Peyer's patch (tissue), 4 donors: Measurements from ENCODE around the gene ATRIP. TPM values are rescaled to one million over a fixed set of nuclear protein-coding genes. Genes with fewer than 3 reads are reported as not detected.

Experiments
- DNase-seq, 3 donors: peaks; one replicate each; pipeline ENCODE4 v3.0.0-alpha.2; 2017 to 2019
- H3K27ac ChIP-seq, 4 donors: fragments of 200-600 bp; sonication (generic); one replicate each; pipeline ENCODE4 v1.5.1; 2016 to 2019
- H3K27me3 ChIP-seq, 2 donors: fragments of 200-600 bp; sonication (generic); one replicate each; pipeline ENCODE4 v1.5.1; 2019
- H3K36me3 ChIP-seq, 3 donors: fragments of 200-600 bp; sonication (generic); one replicate each; pipeline ENCODE4 v1.5.1; 2016 to 2019
- H3K4me1 ChIP-seq, 4 donors: fragments of 200-600 bp; sonication (generic); one replicate each; pipeline ENCODE4 v1.5.1; 2016 to 2019
- H3K4me3 ChIP-seq, 4 donors: fragments of 200-600 bp; sonication (generic); 1 replicate in 3 of 4; 2 replicates in 1 of 4; pipeline ENCODE4 v1.5.1; 2016 to 2019; ENCODE audit warnings: mild to moderate bottlenecking in 1 of 4
- H3K9me3 ChIP-seq, 4 donors: fragments of 200-600 bp; sonication (generic); one replicate each; pipeline ENCODE4 v1.5.1; 2016 to 2019; ENCODE audit warnings: mild to moderate bottlenecking in 1 of 4
- POLR2A ChIP-seq, 2 donors: fragments of 450-650 bp; IDR thresholded peaks; one replicate each; pipeline ENCODE4 v1.5.1; 2017; ENCODE audit warnings: antibody characterized with exemption in 2 of 2, mild to moderate bottlenecking in 2 of 2, moderate library complexity in 2 of 2
- total RNA-seq, 4 donors: library from RNA; depleted of rRNA; stranded (reverse); fragments of >200 nt; gene quantifications; one replicate each; pipeline ENCODE4 v1.1.0, GENCODE V29; 2016
- TF ChIP-seq, protein P1 (sequence below), 6 experiments: fragments of 450-650 bp in 4 of 6; fragments of 200-600 bp in 2 of 6; sonication (generic) in 1 of 6; IDR thresholded peaks; one replicate each; pipeline ENCODE4 v1.5.1; 2017 to 2019; ENCODE audit warnings: antibody characterized with exemption in 6 of 6, mild to moderate bottlenecking in 3 of 6, moderate library complexity in 1 of 6

Gene ATRIP
- total RNA-seq, 4 donors from 2014 or later, result 2.6 to 13.2 (median 6.0) TPM

DNA sequence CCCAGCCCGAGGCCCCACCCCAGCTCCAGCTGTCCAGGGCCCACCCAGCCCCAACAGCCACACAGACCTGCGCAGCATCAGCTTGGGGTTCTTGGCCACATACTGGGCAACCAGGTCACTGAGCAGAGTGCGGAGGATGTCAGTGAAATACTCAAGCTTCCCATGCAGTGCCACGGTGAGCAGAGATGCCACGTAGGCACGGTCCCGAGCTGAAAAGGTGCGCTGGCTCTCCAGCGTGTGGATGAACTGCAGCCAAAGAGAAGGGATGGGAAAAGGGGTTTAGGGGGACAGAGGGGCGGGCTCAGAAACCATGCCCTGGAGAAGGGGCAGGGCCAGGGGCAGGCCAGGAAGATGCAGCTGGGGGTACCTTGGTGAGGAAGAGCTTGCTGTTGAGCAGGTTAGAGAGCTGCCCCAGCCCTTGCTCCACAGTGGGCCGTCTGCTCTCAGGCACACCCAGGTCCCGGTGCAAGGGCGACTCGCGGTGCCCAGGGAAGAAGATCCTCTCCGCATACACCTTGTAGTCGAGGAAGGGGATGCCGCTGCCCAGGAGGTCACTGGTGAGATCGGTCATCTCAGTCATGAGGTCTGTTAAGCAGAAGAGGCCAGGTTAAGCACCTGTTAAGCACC is 34.0 kb upstream of the ATRIP start:
- H3K27ac ChIP-seq, result no peak overlapping the region
- H3K4me1 ChIP-seq, result no peaks in the 10 kb centered on the region
- no peak overlapping the region for H3K4me3 ChIP-seq
- H3K27me3 ChIP-seq, result no peaks in the 10 kb centered on the region
- H3K36me3 ChIP-seq, result peaks cover 0 to 96% (median 0%) of the 10 kb centered on the region in 3 donors
- H3K9me3 ChIP-seq, result no peaks in the 10 kb centered on the region
- TF ChIP-seq POLR2A (IDR thresholded peaks at IDR 0.05), result no peak
- TF ChIP-seq, protein P1, sequence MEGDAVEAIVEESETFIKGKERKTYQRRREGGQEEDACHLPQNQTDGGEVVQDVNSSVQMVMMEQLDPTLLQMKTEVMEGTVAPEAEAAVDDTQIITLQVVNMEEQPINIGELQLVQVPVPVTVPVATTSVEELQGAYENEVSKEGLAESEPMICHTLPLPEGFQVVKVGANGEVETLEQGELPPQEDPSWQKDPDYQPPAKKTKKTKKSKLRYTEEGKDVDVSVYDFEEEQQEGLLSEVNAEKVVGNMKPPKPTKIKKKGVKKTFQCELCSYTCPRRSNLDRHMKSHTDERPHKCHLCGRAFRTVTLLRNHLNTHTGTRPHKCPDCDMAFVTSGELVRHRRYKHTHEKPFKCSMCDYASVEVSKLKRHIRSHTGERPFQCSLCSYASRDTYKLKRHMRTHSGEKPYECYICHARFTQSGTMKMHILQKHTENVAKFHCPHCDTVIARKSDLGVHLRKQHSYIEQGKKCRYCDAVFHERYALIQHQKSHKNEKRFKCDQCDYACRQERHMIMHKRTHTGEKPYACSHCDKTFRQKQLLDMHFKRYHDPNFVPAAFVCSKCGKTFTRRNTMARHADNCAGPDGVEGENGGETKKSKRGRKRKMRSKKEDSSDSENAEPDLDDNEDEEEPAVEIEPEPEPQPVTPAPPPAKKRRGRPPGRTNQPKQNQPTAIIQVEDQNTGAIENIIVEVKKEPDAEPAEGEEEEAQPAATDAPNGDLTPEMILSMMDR (IDR thresholded peaks at IDR 0.05), result no peak
- DNase-seq, result peak in 1 of 3 donors; percentile 39

DNA sequence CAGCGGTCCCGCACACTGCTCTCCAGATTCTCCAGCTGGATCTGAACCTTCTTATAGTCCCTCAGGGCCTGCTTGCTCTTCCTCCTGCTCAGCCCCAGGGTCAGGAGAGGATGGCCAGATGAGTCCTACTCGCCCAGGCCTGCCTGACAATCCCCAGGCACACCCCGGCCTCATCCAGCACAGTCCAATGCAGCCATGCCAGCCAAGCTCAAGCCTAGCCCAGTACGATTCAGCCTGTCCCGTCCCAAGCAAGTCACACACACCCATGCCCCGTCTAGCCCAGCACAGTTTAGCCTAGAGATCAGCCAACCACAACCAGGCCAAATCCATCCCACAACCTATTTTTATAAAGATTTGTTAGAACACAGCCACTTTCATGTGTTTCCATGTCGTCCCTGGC is 33.5 kb upstream of the ATRIP start:
- H3K36me3 ChIP-seq, result peaks cover 0 to 100% (median 0%) of the 10 kb centered on the region in 3 donors
- H3K4me3 ChIP-seq, result no peak overlapping the region
- TF ChIP-seq, protein P1 (IDR thresholded peaks at IDR 0.05), result no peak
- no peak for TF ChIP-seq POLR2A (IDR thresholded peaks at IDR 0.05)
- no peaks in the 10 kb centered on the region for H3K9me3 ChIP-seq
- no peaks in the 10 kb centered on the region for H3K27me3 ChIP-seq
- no peak overlapping the region for H3K27ac ChIP-seq
- H3K4me1 ChIP-seq, result no peaks in the 10 kb centered on the region
- DNase-seq, result peak in 1 of 3 donors; percentile 42

DNA sequence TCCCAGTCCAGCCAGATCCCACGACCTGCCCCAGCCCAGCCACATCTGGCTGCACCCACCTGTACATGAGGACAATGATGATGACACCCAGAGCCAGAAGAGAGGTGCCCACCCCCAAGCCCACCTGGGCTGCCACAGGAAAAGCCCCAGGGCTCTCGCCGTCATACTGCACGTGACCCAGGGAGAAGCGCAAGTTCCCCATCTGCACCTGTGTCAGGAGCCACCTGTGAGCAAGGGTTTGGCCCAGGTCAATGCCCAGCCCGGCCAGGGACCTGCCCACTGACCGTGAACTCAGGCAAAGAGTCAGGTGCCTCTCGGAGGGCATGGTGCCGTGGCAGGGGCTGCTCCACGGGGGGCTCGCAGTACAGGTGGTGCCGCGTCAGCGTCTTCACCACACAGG is 32.9 kb upstream of the ATRIP start:
- Histone ChIP-seq H3K27me3 (no peaks in the 10 kb centered on the region), H3K4me1 (no peaks in the 10 kb centered on the region), H3K4me3 (no peak overlapping the region), H3K27ac (no peak overlapping the region), H3K36me3 (peaks cover 0 to 100% (median 0%) of the 10 kb centered on the region in 3 donors), H3K9me3 (no peaks in the 10 kb centered on the region)
- TF ChIP-seq, protein P1 (IDR thresholded peaks at IDR 0.05), result no peak
- TF ChIP-seq POLR2A (IDR thresholded peaks at IDR 0.05), result no peak
- DNase-seq, result peak in 1 of 3 donors; percentile 43

DNA sequence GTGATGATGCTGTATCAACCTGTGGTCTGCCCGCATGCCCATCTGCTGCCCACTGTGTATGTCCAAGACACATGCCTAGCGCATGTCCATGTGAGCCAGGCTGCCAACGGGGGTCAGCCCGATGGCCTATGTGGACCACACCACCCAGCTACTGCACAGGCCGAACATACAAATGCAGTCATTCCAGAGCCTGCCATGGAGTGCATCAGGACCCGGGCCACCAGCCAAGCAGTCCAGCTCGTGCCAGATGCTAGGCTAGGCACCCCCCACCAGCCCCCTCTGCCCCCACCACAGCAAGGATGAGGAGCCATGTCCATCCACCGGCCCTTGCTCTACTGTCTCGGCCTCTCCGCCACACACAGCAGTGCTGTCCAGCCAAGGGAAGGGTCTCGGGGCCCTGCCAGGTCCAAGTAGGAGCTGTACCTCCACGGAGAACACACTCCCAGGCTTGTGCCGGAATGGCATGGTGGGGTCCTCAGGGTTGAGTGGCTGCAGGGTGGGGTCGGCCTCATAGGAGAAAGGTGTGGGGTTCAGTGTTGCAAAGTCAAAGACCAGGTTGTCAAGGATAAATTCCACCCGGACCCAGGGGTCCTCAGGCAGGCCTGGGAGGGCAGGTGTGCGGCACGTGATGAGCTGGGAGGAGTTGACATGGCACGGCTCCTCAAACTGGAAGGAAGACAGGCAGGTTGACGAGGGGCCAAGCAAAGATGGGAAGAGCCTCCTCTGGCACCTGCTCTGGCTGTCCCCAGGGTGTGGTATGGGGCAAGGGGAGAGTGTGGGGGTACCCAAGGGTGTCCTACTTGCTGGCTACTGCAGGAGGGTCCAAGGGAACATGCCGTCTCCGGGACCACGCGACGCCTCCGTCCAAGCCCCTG is 31.9 kb upstream of the ATRIP start:
- H3K9me3 ChIP-seq, result no peaks in the 10 kb centered on the region
- TF ChIP-seq POLR2A (IDR thresholded peaks at IDR 0.05), result no peak
- TF ChIP-seq, protein P1 (IDR thresholded peaks at IDR 0.05), result no peak
- DNase-seq, result peak in 1 of 3 donors; percentile 42
- no peaks in the 10 kb centered on the region for H3K4me1 ChIP-seq
- no peaks in the 10 kb centered on the region for H3K27me3 ChIP-seq
- H3K36me3 ChIP-seq, result peaks cover 0 to 99% (median 0%) of the 10 kb centered on the region in 3 donors
- H3K4me3 ChIP-seq, result no peak overlapping the region
- H3K27ac ChIP-seq, result no peak overlapping the region

DNA sequence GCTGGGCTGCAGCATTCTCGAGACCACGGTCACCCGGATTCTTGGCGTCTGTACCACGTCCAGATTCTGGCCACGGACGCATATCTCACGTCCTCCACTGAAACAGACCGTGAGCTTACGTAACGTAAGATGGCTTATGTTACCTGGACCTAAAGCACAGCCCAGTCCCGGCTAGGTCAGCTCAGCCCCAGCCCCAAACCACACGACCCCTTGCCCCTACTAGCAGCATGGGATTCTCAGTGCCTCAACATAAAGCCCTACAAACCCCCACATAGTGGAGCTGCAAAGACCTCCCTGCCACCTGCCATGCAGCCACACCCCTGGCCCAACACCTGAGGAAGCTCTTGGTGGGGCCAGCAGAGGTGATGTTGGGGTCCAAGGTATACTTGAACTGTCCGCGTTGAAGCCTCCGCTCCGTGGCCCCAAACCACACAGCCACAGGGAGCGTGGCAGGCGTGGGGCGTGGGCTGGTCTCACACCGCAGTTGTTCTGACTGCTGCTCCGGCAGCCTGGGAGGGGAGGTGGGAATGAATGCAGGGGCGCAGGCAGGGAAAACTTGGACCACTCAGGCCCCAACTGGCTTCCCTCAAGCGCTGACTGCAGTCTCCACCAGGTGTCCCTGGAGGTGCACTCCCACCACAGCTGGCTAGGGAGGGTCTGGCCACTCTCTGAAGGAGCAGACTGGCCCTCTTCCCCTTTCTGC is 31.1 kb upstream of the ATRIP start:
- peak in 1 of 3 donors; percentile 15 for DNase-seq
- peaks cover 0 to 99% (median 0%) of the 10 kb centered on the region in 3 donors for H3K36me3 ChIP-seq
- H3K9me3 ChIP-seq, result no peaks in the 10 kb centered on the region
- H3K27ac ChIP-seq, result no peak overlapping the region
- H3K4me1 ChIP-seq, result no peaks in the 10 kb centered on the region
- H3K4me3 ChIP-seq, result no peak overlapping the region
- H3K27me3 ChIP-seq, result no peaks in the 10 kb centered on the region
- TF ChIP-seq POLR2A (IDR thresholded peaks at IDR 0.05), result no peak
- TF ChIP-seq, protein P1 (IDR thresholded peaks at IDR 0.05), result no peak
